OCI-LY1 (cell line): ENCODE data around the gene ZFR.

ENCODE experiments used
- H2AFZ ChIP-seq: fragments of 200-600 bp; sonication (generic), shearing (Covaris generic); 2 replicates; pipeline ENCODE4 v1.6.0; 2014; ENCODE audit warnings: antibody characterized with exemption, mild to moderate bottlenecking, low read length
- H3F3A ChIP-seq: fragments of 200-600 bp; sonication (generic), shearing (Covaris generic); 2 replicates; pipeline ENCODE4 v1.6.0; 2014; ENCODE audit warnings: mild to moderate bottlenecking, antibody characterized with exemption, low read length, moderate library complexity; ENCODE audit not compliant: insufficient read depth
- H3K27ac ChIP-seq: fragments of 200-600 bp; sonication (generic); 2 replicates; pipeline ENCODE4 v1.5.1; 2014; ENCODE audit warnings: low read length, mixed run types, mild to moderate bottlenecking, low read depth; ENCODE audit not compliant: poor library complexity, severe bottlenecking
- H3K27me3 ChIP-seq: fragments of 200-600 bp; sonication (generic); 2 replicates; pipeline ENCODE4 v1.6.0; 2014; ENCODE audit warnings: antibody characterized with exemption, mild to moderate bottlenecking, low read length, moderate library complexity; ENCODE audit not compliant: insufficient read depth
- H3K36me3 ChIP-seq: fragments of 200-600 bp; sonication (generic); 2 replicates; pipeline ENCODE4 v1.6.1; 2014; ENCODE audit warnings: mild to moderate bottlenecking, antibody characterized with exemption, low read length, moderate library complexity, mixed read lengths; ENCODE audit not compliant: insufficient read depth
- H3K4me1 ChIP-seq: fragments of 200-600 bp; sonication (generic); 2 replicates; pipeline ENCODE4 v1.5.1; 2014; ENCODE audit warnings: mild to moderate bottlenecking, low read length, moderate library complexity; ENCODE audit not compliant: insufficient read depth, severe bottlenecking
- H3K4me2 ChIP-seq: fragments of 200-600 bp; sonication (generic), shearing (Covaris generic); 2 replicates; pipeline ENCODE4 v1.6.1; 2014; ENCODE audit warnings: low read length
- H3K4me3 ChIP-seq: fragments of 200-600 bp; sonication (generic); 2 replicates; pipeline ENCODE4 v1.5.1; 2014; ENCODE audit warnings: low read length, low read depth, mild to moderate bottlenecking, mixed read lengths; ENCODE audit not compliant: poor library complexity, severe bottlenecking
- H3K79me2 ChIP-seq: fragments of 200-600 bp; shearing (Covaris generic); 2 replicates; pipeline ENCODE4 v1.6.1; 2016; ENCODE audit warnings: mixed run types, low read length, mixed read lengths; ENCODE audit not compliant: insufficient read depth
- H3K9ac ChIP-seq: fragments of 200-600 bp; sonication (generic), shearing (Covaris generic); 2 replicates; pipeline ENCODE4 v1.6.1; 2014; ENCODE audit warnings: mild to moderate bottlenecking, low read length, mixed read lengths
- H3K9me2 ChIP-seq: fragments of 200-600 bp; sonication (generic), shearing (Covaris generic); 2 replicates; pipeline ENCODE4 v1.6.1; 2014; ENCODE audit warnings: low read depth, mild to moderate bottlenecking, low read length, mixed read lengths
- H3K9me3 ChIP-seq: fragments of 200-600 bp; shearing (Covaris generic); 2 replicates; pipeline ENCODE4 v1.6.1; 2014; ENCODE audit warnings: low read length, mixed read lengths
- H4K20me1 ChIP-seq: fragments of 200-600 bp; sonication (generic), shearing (Covaris generic); 2 replicates; pipeline ENCODE4 v1.6.0; 2016; ENCODE audit warnings: mild to moderate bottlenecking, low read length; ENCODE audit not compliant: insufficient read depth
- CTCF ChIP-seq: fragments of 200-600 bp; sonication (generic), shearing (Covaris generic); IDR thresholded peaks from 2 replicates; pipeline ENCODE4 v1.5.1; 2017; ENCODE audit warnings: mild to moderate bottlenecking, antibody characterized with exemption, low read length, moderate library complexity, mixed read lengths
- EZH2 ChIP-seq: fragments of 200-600 bp; sonication (generic), shearing (Covaris generic); IDR thresholded peaks from 2 replicates; pipeline ENCODE4 v1.8.0; 2017; ENCODE audit warnings: borderline replicate concordance, mixed run types, mild to moderate bottlenecking, antibody characterized with exemption, low read length, moderate library complexity, mixed read lengths

The ZFR gene

GRCh38 chr5:32443541-32444430 is 754 bp downstream of the ZFR start:
- 0 out of 2 replicates have a peak, but pooled peaks cover under 1% of the 10 kb centered on the region for H4K20me1 ChIP-seq
- H3K27me3 ChIP-seq = no peaks in the 10 kb centered on the region; the same call in 1 of the 2 replicates
- peak overlapping the region; percentile 47 for H3K27ac ChIP-seq
- TF ChIP-seq EZH2 (no peak), CTCF (no peak)
- H3K4me3 ChIP-seq = peak overlapping the region; percentile 80
- no peaks in the 10 kb centered on the region for H3K9me2 ChIP-seq
- no peaks in the 10 kb centered on the region for H3F3A ChIP-seq
- H3K9ac ChIP-seq = peak overlapping the region; percentile 83
- peaks cover 49% of the 10 kb centered on the region for H3K79me2 ChIP-seq
- H2AFZ ChIP-seq = no peak overlapping the region
- H3K4me2 ChIP-seq = peak overlapping the region; percentile 96
- peaks cover 18% of the 10 kb centered on the region for H3K4me1 ChIP-seq
- H3K9me3 ChIP-seq = no peaks in the 10 kb centered on the region
- H3K36me3 ChIP-seq = peaks cover 32% of the 10 kb centered on the region

- Histone ChIP-seq H2AFZ (no peak overlapping the region), H3K9me3 (no peaks in the 10 kb centered on the region), H3K27ac (peak overlapping the region; percentile 46), H4K20me1 (0 out of 2 replicates have a peak, but pooled peaks cover 2% of the 10 kb centered on the region), H3K9ac (peak overlapping the region; percentile 81), H3K79me2 (peaks cover 56% of the 10 kb centered on the region), H3K4me3 (peak overlapping the region; percentile 80), H3K36me3 (peaks cover 33% of the 10 kb centered on the region), H3K4me2 (peak overlapping the region; percentile 96), H3K27me3 (no peaks in the 10 kb centered on the region; the same call in 1 of the 2 replicates), H3K4me1 (peaks cover 18% of the 10 kb centered on the region), H3F3A (no peaks in the 10 kb centered on the region), H3K9me2 (no peaks in the 10 kb centered on the region)
- TF ChIP-seq EZH2 = no peak
- no peak for TF ChIP-seq CTCF
These were observed 1.4 kb downstream of the ZFR start for GRCh38 chr5:32443145-32443540.

GRCh38 chr5:32439086-32439642 is 5.4 kb downstream of the ZFR start:
- Histone ChIP-seq H3K27me3 (no peaks in the 10 kb centered on the region), H2AFZ (no peak overlapping the region), H3K9me3 (no peaks in the 10 kb centered on the region), H3K4me3 (no peak overlapping the region), H3K36me3 (peaks cover 54% of the 10 kb centered on the region), H3K79me2 (peaks cover 95% of the 10 kb centered on the region), H3K9ac (no peak overlapping the region), H3K27ac (no peak overlapping the region), H3K4me2 (no peak overlapping the region), H3K9me2 (no peaks in the 10 kb centered on the region), H4K20me1 (0 out of 2 replicates have a peak, but pooled peaks cover 2% of the 10 kb centered on the region), H3K4me1 (peaks cover 15% of the 10 kb centered on the region), H3F3A (no peaks in the 10 kb centered on the region)
- TF ChIP-seq EZH2 (no peak), CTCF (no peak)
